Breast epithelium (tissue), 3 donors: Measurements from ENCODE around the gene SNAPC2.

Experiments
- CTCF ChIP-seq, 3 donors: fragments of 450-650 bp; IDR thresholded peaks; one replicate each; pipeline ENCODE4 v1.5.1; 2016 to 2017; ENCODE audit warnings: antibody characterized with exemption in 3 of 3, mild to moderate bottlenecking in 3 of 3, moderate library complexity in 3 of 3
- POLR2A ChIP-seq: fragments of 450-650 bp; IDR thresholded peaks from one replicate; pipeline ENCODE4 v1.6.1; 2016; ENCODE audit warnings: antibody characterized with exemption, mild to moderate bottlenecking, moderate library complexity

GRCh38 chr19:7933411-7933810, 13.3 kb downstream of the SNAPC2 start:
- no peak for TF ChIP-seq POLR2A
- no peak for TF ChIP-seq CTCF (IDR thresholded peaks at IDR 0.05)
